NCI-H128 (cell line): ENCODE data around the gene CCSER1.

Experiments
- DNase-seq: peaks from one replicate; lab custom pipeline; 2025; ENCODE audit not compliant: unreplicated experiment; lab: John Stamatoyannopoulos, UW

The CCSER1 gene

DNA sequence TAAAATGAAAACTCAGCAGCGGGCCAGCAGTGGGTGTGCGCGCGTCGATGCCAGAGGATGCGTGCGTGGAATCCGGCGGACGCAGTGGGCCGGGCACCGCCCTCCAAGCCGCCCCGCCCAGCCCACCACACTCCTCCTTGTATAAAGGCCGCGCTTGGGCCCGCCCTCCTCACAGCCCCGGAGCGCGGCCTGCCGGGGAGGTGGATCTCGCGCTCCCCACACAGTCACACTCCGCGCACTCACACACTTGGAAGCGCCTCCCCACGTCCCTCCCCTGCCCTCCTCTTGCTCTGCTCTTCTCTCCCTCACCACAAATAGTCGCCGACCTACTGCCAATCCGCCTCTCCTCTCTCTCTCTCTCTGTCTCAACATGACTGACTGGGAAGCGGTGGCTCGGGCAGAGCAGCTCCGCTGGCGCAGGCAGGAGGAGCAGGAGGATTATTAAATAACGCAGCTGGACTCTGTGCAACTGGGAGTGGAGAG lies at the start of gene CCSER1:
TSS of gene CCSER1 (plus strand) at position 172 of the 483 bp plus-strand sequence.
- DNase-seq: no peak

DNA sequence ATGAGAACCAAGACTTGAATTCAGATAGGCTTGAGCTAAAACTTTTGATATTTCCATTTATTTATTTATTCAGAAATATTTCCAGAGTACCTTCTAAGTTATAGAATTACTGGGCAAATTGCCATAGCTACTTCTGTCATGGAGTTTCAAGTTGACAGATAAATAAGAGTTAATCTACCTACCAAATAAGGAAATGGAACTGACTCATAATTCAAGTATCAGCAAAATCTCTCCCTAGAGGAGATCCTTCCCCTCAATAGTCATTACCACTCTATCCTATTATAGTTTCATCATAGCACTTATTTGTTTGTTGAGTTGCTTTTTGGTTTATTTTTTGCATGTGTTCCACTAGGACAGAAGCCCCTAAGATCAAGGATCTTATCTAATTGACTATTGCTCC lies 48.8 kb upstream of the CCSER1 start:
- no peak for DNase-seq

DNA sequence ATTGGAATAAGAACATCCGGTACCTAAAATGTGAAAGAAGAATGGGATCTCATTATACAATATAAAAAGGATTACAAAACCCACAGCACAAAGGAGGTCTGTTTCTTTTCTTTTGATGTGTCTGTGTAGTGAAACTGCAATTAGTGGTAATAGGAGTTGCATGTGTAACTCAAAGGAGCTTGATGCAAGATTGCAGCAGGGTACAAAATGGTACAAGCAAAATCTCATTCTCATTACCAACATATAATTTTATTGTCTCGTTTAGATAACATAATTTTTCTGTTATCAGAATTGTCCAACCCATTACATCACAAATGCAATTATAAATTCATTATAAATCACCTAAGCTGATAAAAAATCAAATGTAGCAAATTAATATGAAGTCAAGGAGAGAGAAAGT lies 47.1 kb upstream of the CCSER1 start:
- DNase-seq: no peak

DNA sequence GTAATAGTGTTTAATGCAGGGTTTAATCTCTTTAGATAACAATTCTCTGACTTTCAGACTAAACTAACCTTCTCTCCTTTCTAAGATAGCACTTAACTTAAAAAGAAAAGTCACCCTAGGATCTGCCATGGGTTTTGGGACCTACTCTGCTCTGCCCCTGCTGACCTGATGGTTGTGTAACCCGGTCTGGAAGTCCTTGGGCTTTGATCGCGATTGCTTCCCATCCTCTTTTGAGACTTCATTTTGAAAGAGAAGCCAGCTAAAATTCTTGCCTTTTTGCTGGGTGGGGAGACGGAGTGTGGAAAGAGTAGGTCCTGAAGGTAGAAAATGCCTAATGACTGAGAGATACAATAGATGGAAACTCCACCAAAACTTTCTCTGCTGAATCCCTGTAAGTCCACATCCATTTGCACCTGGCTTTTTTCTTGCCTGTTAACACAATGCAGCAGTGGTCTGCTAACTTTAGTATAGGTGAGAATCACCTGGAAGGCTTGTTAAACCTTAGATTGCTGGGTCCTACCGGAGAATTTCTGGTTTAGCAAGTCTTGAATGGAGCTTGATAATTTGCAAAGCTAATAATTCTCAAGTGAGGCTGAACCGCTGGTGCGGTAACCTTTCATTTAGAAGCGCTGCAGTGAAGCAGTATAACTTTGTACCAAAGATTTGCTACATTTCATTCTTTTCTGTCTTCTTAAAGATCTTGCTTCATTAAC lies 45.6 kb upstream of the CCSER1 start:
- DNase-seq: no peak

DNA sequence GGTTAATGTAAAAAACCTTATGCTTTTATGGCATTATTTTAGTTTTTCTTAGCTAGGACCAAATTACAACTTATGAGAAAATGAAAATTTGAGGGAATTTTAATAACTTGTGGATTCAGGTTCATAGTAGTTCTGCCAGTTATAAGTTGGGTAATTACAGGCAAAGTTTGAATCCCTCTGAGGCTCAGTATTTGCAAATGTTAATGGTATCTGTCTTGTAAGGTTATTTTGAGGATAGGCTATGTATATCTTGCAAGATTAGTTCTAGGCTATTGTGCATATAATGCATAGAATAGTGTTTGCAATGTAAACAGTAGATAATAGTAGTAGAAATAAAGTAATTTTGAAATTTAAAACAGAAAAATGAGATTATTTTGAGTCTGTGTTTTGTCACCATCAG lies 44.7 kb upstream of the CCSER1 start:
- DNase-seq: no peak

DNA sequence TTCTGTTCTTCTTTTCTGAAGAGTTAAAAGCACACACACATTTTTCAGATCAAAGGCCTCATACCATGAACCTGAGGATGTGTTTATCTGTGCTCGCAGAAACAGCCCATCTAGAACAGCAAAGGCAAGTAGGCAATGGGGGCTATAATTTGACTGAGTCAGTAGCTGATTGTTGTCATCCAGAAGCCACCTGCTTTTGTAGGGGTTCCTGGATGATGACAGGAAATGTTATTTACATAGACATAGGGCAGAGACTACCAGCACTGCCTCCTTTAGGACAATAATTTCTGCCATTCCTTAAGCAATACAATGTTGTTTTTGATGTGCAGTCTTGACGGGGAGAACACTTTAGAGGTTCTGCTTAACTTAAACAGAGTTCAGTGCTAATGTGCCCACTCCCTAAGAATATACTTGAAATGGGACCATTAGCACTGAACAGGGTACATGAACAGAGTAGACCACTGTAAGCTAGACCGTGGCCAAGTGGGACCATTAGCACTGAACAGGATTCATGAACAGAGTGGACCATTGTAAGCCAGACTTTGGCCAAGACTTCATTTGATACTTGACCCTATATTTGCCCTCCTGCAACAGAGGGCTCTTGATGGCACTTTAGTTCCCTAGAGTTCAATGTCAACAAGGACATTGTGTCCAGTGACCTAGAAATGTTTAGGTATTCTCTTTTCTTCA lies 42.8 kb upstream of the CCSER1 start:
- DNase-seq: no peak

DNA sequence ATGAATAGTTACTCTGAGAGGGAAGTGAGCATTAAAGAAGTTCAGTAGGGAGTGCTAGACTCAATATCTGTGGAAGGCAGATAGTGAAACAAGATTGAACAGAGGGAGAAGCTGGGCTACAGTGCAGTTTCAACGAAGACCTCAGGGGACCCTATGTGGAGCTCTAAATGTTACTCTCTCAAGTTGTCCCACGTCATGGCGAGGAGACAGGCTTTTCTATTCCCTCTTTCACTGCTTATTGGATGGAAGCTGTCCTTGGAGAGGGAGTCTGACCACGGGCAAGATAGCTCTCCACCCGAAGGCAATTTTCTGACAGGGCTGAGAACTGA lies 42.3 kb upstream of the CCSER1 start:
- DNase-seq: no peak

DNA sequence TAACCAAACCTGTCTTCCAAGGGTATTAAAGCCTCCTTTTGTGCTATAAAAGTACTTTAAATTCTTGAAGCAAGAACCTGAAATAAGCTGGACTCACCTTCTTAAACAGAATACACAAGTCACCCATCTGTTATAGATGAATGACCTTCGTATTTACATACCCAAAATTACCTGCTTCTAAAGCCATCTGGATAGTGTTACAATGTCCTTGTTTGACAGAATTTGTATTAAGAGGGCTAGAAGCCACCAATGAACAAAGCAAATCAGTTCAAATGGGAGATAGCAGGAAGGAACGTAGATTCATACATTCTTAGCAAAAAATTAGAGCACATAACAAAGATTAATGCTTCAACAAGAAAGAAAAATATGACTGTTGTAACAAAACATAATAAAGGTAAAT lies 33.7 kb upstream of the CCSER1 start:
- DNase-seq: no peak

DNA sequence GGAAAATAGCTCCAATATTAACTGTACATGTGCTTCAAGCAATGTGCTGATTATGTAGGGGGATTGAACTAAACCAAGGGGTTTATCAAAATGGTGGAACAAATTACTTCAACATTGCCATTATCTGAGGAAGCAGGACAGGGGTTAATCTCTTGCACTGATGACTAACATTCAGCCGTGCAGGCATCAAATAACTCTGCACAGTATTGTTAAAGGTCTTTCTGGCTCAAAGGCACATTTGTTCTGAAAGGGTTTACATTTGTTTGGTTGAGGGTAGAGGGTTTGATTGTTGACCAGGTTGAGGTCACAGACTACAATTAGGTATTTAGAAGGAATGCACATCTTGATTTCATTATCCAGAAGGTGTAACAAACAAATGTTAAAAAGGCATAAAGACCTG lies 32.2 kb upstream of the CCSER1 start:
- no peak for DNase-seq

DNA sequence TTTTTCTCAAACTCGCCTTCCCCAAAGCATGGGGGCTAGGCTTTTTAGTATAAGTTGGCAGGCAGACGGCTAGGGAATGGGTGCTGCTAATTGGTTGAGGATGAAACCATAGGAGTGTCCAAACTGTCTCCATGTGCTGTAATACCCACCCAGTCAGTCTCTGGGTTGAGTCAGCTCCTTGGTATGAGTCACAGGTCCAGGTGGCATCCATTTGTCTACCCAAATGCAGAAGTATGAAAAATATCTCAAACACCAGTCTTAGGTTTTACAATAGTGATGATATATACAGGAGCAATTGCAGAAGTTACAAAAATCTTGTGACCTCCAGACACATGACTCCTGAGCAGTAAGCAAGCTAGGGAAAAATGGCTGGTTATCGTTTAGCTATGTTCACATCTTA lies 27.4 kb upstream of the CCSER1 start:
- DNase-seq: no peak

DNA sequence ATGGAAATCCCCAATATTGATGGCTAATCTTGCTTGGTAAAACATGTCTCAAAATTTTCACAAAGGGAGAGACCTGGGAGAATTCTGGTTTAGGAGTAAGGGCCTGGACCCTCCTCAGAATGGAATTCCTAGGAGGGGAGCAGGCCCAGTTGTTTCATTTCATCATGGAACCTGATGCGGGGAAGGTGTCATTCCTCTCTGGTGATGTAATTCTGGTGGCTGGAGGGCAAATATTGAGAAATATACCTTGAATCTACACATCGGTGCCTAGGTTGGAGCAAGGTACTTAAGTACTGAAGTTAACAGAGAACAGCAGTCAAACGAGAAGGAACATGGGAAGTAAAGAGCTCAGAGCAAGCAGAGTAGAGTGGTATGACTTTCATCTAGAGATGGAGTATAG lies 23.2 kb upstream of the CCSER1 start:
- DNase-seq: no peak

DNA sequence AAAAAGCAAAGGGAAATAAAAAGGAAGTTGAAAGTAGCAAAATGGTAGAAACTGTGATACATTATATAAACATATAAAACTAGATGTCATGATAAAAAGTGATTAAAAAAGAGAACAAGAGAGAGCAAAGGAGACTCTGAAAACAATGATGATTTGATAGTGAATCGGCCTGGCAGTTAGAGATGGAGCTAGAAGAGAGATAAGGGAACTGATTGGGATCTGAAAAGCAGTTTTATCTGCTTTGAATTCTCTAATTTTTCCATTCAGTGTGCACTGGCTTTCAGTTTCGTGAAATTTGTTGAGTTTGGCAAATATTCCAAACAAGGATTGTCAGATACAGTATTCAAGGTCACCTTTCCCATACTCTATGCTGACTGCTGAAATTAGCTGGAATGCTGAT lies 21.9 kb upstream of the CCSER1 start:
- DNase-seq: no peak

DNA sequence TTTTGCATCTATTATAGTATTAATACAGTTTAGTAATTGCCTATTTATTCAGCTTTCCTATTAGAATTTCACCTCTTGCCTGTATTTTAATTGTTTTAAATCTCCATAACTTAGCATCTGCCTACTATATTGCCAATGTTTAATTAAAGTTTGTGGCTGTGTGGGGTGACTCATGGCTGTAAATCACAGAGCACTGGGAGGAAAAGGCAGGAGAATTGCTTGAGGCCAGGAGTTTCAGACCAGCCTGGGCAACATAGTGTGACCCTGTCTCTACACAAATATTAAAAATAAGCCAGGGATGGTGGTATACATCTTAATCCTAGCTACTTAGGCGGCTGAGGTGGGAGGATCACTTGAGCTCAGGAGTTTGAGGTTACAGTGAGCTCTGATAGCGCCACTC lies 14.5 kb upstream of the CCSER1 start:
- DNase-seq: no peak

DNA sequence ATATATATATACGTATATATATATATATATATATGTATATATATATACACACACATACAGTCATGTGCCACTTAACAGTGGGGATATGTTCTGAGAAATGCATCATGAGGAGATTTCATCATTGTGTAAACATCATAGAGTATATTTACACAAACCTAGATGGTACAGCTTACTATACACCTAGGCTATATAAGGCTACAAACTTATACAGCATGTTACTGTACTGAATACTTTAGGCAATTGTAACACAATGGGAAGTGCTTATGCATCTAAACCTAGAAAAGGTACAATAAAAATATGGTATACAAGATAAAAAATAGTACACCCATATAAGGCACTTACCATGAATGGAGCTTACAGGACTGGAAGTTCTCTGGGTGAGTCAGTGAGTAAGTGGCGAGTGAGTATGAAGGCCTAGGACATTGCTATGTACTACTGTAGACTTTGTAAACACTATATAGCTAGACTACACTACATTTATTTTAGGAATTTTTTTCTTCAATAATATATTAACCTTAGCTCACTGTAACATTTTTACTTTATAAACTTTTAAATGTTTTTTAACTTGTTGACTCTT lies 13.2 kb upstream of the CCSER1 start:
- no peak for DNase-seq

DNA sequence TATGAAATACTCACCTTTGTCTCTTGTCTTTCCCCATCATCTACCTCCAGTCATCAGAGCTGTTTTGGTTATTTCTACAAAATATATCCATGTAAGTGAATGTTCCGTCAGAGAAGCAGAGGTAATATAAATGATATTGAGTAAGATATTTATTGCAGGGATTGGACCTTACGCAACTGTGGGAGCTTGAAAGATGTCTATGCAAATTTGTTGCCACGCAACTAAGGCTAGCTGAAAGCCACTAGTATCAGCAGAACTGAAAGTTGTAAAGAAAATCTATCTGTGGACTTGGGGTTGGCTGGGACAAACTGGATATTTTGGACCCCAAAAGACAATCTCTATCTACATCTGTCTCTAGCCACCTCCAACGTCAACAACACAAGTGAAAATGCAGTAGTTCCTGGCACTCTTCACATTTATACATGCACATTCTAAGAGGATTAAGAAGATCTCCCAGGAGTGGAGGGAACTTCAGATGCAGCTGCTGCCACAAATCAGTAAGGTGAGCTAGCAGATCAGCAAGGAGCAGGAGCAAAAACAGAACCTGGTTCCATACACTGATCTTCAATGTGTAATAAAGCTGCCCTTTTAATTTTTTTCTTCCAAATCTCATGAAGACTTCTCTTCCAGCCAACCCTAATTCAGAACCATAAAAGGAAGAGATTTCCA lies 8.5 kb upstream of the CCSER1 start:
- DNase-seq: no peak

DNA sequence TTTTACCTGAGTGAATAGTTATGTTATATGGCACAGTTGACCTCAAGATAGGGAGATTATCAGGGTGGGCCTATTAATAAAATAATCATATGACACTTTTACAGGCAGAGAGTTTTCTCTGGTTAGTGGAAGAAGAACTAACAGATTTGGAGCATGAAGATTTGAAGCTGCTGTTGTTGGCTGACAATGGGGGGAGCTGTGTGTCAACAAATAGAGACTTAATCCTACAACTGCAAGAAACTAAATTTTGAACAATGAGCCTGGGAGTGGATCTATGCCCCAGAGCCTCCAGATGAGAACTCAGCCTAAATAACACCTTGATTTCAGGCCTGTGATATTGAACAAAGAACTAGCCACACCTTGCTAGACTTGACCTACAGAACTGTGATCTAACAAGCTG lies 7.2 kb upstream of the CCSER1 start:
- DNase-seq: no peak

DNA sequence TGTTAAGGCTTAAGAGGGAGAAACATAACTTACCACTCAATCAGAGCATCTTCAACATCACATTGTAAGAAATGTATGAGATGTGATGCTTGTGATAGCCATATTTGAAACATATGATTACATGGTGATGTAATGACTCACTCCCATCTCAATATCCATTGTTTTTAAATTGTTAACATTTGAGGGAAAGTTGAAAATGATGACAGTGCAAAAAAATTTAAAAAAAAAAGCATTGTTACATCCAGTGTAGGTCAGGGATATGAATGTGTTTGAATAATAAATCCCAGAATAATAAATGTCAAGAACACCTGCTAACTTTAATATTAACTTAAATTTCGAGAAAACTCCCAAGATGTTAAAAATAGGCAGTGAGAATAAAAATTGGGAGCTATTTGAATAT lies 6.4 kb upstream of the CCSER1 start:
- no peak for DNase-seq

DNA sequence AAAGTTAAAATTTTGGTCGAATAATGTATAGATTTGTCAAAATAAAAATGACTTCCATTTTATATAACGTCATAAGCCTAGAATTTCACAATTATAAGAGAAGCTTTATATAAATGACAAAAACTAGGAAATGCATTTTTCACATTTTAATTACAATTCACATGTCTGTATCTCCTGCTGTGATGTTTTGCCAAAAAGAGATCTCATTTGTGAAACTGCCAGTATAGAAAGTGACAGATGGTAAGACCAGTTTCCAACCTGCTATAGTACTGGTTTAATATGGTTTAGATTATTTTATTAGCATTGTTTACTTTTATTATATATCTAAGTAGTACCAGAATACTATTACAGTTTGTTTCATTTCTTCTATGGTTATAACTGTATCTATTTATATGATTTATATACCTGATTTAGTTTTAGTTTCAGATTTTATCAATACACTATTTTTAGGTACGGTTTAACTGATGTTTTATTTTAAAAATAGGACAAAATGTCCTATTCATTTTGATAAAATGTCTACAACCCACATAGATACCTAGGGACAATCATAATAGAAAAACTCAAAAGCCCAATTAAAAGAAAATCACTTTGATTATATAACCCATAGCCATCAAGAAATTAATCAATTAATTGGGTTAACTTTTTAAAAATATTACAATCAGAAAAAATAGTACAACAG lies 5.4 kb upstream of the CCSER1 start:
- DNase-seq: no peak

DNA sequence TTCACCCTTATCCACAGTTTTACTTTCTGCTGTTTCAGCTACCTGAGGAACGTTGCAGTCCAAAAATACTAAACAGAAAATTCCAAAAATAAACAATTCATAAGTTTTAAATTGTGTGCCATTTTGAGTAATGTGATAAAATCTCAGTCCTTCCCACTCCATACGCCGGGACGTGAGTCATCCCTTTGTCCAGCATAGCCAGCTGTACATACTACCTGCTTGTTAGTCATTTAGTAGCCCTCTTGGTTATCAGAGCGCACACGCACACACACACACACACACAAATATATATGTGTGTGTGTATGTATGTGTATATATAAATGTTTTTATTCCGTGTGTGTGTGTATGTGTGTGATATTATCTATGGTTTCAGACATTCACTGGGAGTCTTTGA lies 4.8 kb upstream of the CCSER1 start:
- DNase-seq: no peak

DNA sequence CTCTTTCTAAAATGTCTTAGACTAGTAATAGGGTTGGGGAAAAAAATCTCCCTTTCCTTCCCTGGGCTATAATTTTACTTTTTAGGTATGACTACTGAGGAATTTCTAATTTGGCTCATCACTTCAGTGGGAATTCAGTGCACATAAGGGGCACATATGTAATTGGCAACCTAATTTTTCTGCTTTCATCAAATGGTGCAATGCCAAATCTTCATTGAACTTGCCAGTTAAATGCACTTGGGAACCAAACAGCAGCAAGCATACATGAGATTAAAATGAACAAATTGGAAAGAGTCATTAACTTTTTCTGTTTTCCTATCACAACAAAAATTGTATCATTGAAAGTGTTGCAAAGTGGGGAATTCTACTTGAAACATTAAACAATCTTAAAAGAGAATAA lies 2.9 kb upstream of the CCSER1 start:
- no peak for DNase-seq

DNA sequence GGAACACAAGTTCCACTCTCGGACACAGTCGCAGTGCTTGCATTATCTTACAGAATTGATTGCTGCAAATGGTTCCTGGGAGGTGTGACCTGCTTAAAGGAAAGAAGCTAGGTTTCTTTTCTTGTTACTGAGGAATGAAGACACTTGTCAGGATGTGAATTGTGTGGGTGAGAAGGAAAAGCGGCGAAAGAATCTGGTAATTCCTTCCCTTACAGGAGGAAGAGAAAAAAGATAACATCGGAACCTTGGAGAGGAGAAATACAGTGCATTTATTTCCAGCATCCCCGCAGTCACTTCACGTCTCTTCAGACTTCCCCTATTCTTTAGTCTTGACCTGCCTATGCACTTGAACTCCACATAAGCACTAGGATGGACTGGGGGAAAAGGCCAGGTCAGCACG lies 389 bp upstream of the CCSER1 start:
- DNase-seq: no peak
